Measurements from ENCODE around the gene PLAU. TPM values are rescaled to one million over a fixed set of nuclear protein-coding genes. Genes with fewer than 3 reads are reported as not detected.

The PLAU gene
- total RNA-seq, 1 donor from 2014 or later: 19.5 TPM

- no peaks in the 10 kb centered on the region for H3K4me1 Mint-ChIP-seq (ENCODE audit: unreplicated experiment)
- H3K27me3 Mint-ChIP-seq (ENCODE audit: unreplicated experiment): peaks cover 4% of the 10 kb centered on the region
- no peaks in the 10 kb centered on the region for H3K9me3 Mint-ChIP-seq (ENCODE audit: unreplicated experiment)
- TF ChIP-seq, protein P1, sequence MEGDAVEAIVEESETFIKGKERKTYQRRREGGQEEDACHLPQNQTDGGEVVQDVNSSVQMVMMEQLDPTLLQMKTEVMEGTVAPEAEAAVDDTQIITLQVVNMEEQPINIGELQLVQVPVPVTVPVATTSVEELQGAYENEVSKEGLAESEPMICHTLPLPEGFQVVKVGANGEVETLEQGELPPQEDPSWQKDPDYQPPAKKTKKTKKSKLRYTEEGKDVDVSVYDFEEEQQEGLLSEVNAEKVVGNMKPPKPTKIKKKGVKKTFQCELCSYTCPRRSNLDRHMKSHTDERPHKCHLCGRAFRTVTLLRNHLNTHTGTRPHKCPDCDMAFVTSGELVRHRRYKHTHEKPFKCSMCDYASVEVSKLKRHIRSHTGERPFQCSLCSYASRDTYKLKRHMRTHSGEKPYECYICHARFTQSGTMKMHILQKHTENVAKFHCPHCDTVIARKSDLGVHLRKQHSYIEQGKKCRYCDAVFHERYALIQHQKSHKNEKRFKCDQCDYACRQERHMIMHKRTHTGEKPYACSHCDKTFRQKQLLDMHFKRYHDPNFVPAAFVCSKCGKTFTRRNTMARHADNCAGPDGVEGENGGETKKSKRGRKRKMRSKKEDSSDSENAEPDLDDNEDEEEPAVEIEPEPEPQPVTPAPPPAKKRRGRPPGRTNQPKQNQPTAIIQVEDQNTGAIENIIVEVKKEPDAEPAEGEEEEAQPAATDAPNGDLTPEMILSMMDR (IDR thresholded peaks at IDR 0.05; ENCODE audit: unreplicated experiment): no peak
- no peak overlapping the region for H3K27ac Mint-ChIP-seq (ENCODE audit: unreplicated experiment)
- no peak overlapping the region for H3K4me3 Mint-ChIP-seq (ENCODE audit: unreplicated experiment)
- DNase-seq (ENCODE audit: low spot score): no peak
- H3K36me3 Mint-ChIP-seq (ENCODE audit: low read depth, unreplicated experiment): no peaks in the 10 kb centered on the region
These were observed 10.9 kb upstream of the PLAU start for GRCh38 chr10:73900064-73900463.

GRCh38 chr10:73901261-73901660 lies 9.7 kb upstream of the PLAU start:
- Mint-ChIP-seq H3K27me3 (ENCODE audit: unreplicated experiment) (peaks cover 4% of the 10 kb centered on the region), H3K4me3 (ENCODE audit: unreplicated experiment) (no peak overlapping the region), H3K27ac (ENCODE audit: unreplicated experiment) (no peak overlapping the region), H3K4me1 (ENCODE audit: unreplicated experiment) (no peaks in the 10 kb centered on the region), H3K9me3 (ENCODE audit: unreplicated experiment) (no peaks in the 10 kb centered on the region), H3K36me3 (ENCODE audit: low read depth, unreplicated experiment) (no peaks in the 10 kb centered on the region)
- DNase-seq (ENCODE audit: low spot score): no peak
- TF ChIP-seq, protein P1 (IDR thresholded peaks at IDR 0.05; ENCODE audit: unreplicated experiment): no peak

GRCh38 chr10:73902351-73902750 lies 8.6 kb upstream of the PLAU start:
- TF ChIP-seq, protein P1 (IDR thresholded peaks at IDR 0.05; ENCODE audit: unreplicated experiment): no peak
- Mint-ChIP-seq H3K27ac (ENCODE audit: unreplicated experiment) (no peak overlapping the region), H3K27me3 (ENCODE audit: unreplicated experiment) (peaks cover 4% of the 10 kb centered on the region), H3K4me1 (ENCODE audit: unreplicated experiment) (no peaks in the 10 kb centered on the region), H3K9me3 (ENCODE audit: unreplicated experiment) (no peaks in the 10 kb centered on the region), H3K36me3 (ENCODE audit: low read depth, unreplicated experiment) (no peaks in the 10 kb centered on the region), H3K4me3 (ENCODE audit: unreplicated experiment) (no peak overlapping the region)
- no peak for DNase-seq (ENCODE audit: low spot score)

GRCh38 chr10:73905256-73906020 lies 5.5 kb upstream of the PLAU start:
- no peak for DNase-seq (ENCODE audit: low spot score)
- peaks cover 3% of the 10 kb centered on the region for H3K27me3 Mint-ChIP-seq (ENCODE audit: unreplicated experiment)
- H3K36me3 Mint-ChIP-seq (ENCODE audit: low read depth, unreplicated experiment): no peaks in the 10 kb centered on the region
- no peaks in the 10 kb centered on the region for H3K9me3 Mint-ChIP-seq (ENCODE audit: unreplicated experiment)
- no peak overlapping the region for H3K4me3 Mint-ChIP-seq (ENCODE audit: unreplicated experiment)
- TF ChIP-seq, protein P1 (IDR thresholded peaks at IDR 0.05; ENCODE audit: unreplicated experiment): no peak
- peaks cover 6% of the 10 kb centered on the region for H3K4me1 Mint-ChIP-seq (ENCODE audit: unreplicated experiment)
- no peak overlapping the region for H3K27ac Mint-ChIP-seq (ENCODE audit: unreplicated experiment)

Data from endothelial cell (in vitro differentiated cells).